A673 (cell line): ENCODE measurements around the gene CXCR3.
"Not testable (repeated sequence)": the region's sequence is repeated elsewhere in the genome, so short reads cannot be mapped to it uniquely, and the experiment has no call there.

Experiments used
- EZH2 ChIP-seq: fragments of 200-600 bp; sonication (generic); IDR thresholded peaks from 2 replicates; pipeline ENCODE4 v1.6.1; 2017; ENCODE audit warnings: borderline replicate concordance, low read depth, mild to moderate bottlenecking, mixed read lengths, antibody characterized with exemption, low read length; ENCODE audit not compliant: poor library complexity, severe bottlenecking
- TF ChIP-seq, protein P1 (sequence below): fragments of 300-800, 200-600 bp; sonication (generic); conservative IDR thresholded peaks from 2 replicates; pipeline ENCODE4 v1.5.1; 2017; ENCODE audit warnings: low read depth, mild to moderate bottlenecking, antibody characterized with exemption, low read length, moderate library complexity, mixed read lengths

DNA sequence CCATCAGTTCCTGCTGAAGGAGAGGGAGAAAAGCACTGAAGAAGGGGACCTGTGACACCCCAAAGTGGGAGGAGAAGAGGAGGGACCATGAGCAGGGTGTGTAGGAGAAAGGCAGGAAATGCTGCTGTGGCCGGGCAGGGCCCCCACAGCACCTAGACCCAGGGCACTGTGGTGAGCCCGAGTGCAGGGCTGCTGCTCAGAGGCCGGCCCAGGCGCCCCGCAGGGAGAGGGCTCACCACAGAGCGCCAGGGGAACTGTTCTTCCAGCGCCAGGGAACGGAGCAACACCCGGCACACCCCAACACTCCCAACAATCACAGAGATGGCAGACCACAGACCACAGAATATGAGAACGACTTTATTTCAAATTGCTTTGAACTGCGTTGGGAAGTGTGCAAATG, 44.3 kb upstream of the CXCR3 start:
- TF ChIP-seq, protein P1, sequence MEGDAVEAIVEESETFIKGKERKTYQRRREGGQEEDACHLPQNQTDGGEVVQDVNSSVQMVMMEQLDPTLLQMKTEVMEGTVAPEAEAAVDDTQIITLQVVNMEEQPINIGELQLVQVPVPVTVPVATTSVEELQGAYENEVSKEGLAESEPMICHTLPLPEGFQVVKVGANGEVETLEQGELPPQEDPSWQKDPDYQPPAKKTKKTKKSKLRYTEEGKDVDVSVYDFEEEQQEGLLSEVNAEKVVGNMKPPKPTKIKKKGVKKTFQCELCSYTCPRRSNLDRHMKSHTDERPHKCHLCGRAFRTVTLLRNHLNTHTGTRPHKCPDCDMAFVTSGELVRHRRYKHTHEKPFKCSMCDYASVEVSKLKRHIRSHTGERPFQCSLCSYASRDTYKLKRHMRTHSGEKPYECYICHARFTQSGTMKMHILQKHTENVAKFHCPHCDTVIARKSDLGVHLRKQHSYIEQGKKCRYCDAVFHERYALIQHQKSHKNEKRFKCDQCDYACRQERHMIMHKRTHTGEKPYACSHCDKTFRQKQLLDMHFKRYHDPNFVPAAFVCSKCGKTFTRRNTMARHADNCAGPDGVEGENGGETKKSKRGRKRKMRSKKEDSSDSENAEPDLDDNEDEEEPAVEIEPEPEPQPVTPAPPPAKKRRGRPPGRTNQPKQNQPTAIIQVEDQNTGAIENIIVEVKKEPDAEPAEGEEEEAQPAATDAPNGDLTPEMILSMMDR: not testable (repeated sequence)
- not testable (repeated sequence) for TF ChIP-seq EZH2
